ENCODE measurements around the gene TRAK1.

Gene TRAK1

DNA sequence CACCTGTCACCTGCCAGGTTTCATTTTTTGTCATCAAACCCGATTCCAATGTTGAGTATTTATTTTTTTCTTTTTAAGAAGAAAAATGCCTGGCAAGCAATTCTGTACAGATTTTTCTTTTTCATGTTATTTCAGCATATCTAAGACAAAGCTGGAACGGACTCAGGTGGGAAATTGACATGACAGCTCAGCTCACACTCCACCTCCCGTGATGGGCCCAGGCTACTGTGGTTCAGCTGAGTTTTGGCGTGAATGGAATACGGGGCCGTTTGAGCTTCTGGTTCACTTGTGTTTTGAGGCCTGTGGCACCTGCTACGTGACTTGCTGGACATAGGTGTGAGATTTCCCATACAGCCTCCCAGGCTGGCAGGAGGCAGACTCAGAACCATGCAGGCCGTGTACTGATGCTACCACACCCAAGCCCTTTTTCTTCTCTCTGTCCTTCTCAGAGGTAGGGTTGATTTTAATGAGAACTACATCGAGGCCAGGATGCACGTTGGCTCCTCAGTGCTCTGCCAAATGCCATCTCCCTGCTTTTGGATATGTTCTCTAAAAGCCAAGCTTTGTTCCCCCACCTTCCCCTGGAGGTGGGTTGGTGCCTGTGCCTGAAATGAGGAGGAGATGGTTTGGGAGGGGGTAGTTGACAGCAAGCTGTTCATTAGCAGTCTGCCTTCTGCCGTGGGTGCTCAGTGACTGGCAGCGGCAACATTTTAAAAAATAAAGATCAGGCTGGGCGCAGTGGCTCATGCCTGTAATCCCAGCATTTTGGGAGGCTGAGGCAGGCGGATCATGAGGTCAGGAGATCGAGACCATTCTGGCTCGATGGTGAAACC lies 48.7 kb downstream of the TRAK1 start:
- no peak for TF ChIP-seq L3MBTL2 (conservative IDR thresholded peaks at IDR 0.05)
- TF ChIP-seq FOXA1 (IDR thresholded peaks at IDR 0.05): no peak
- TF ChIP-seq TARDBP (IDR thresholded peaks at IDR 0.05): no peak
- TF ChIP-seq SUZ12 (IDR thresholded peaks at IDR 0.05): no peak
- POLR2A ChIA-PET: no interaction called here
- no peak for DNase-seq (ENCODE audit: extremely low spot score)
- CTCF ChIA-PET: no interaction called here

DNA sequence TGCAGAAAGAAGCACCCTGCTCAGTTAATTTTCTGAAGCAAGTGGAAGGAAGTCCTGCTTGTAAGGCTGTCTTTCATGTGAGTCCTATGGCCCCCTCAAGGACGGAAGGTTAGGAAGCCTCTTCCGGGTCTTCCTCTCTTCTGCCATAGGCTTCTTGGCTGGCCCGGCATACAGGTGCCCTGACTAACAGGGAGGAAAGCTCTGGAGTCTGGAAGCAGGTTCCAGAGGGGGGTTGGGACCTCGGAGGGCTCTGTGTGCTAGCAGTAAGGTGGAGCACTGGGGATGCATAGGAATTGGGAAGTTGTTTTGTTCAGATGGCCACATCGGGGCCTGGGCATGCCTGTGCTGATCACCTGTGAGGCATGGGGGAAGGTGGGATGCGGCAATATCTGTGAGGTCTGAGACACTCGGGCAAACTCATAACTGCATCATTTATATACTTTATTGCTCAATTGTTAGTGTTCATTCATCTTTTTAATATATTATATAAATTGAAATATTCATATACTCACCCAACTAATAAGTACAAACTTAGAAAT lies 49.6 kb downstream of the TRAK1 start:
- POLR2A ChIA-PET: no interaction called here
- no peak for DNase-seq (ENCODE audit: extremely low spot score)
- CTCF ChIA-PET: no interaction called here
- no peak for TF ChIP-seq BHLHE40 (IDR thresholded peaks at IDR 0.05; ENCODE audit: borderline replicate concordance)
- TF ChIP-seq TARDBP (IDR thresholded peaks at IDR 0.05): no peak
- no peak for TF ChIP-seq CTBP1 (IDR thresholded peaks at IDR 0.05; ENCODE audit: borderline replicate concordance)
- TF ChIP-seq, protein P1, sequence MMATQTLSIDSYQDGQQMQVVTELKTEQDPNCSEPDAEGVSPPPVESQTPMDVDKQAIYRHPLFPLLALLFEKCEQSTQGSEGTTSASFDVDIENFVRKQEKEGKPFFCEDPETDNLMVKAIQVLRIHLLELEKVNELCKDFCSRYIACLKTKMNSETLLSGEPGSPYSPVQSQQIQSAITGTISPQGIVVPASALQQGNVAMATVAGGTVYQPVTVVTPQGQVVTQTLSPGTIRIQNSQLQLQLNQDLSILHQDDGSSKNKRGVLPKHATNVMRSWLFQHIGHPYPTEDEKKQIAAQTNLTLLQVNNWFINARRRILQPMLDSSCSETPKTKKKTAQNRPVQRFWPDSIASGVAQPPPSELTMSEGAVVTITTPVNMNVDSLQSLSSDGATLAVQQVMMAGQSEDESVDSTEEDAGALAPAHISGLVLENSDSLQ (IDR thresholded peaks at IDR 0.05): no peak
- TF ChIP-seq FOXM1 (IDR thresholded peaks at IDR 0.05; ENCODE audit: borderline replicate concordance): no peak
- no peak for TF ChIP-seq FOXK2 (IDR thresholded peaks at IDR 0.05)
- no peak for TF ChIP-seq SUZ12 (IDR thresholded peaks at IDR 0.05)
- TF ChIP-seq SP1 (IDR thresholded peaks at IDR 0.05): no peak
- no peak for TF ChIP-seq FOXA1 (IDR thresholded peaks at IDR 0.05)
- TF ChIP-seq ELF4 (IDR thresholded peaks at IDR 0.05): no peak
- no peak for TF ChIP-seq ARNT (IDR thresholded peaks at IDR 0.05)

DNA sequence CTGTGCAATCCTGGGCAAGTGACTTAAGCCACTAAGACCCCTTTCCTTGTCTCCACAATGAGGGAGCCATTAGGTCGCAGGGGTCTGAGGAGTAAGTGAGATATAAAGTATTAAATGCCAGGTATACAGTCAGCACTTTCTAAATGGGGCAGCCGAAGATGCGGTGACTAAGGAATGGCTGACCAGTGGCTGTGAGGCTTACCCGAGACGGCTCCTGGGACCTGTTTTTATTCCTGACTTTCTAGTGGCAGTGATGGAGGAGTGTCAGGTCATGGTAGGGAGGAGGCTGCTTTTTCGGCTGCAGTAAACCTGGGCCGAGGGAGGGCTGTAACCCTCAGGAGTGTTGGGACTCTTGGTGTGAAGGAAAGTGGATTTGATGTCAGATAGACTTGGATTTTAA lies 52.3 kb downstream of the TRAK1 start:
- POLR2A ChIA-PET: interaction anchor here (1.5 kb wide), 1 partner anchor 42 kb away, joined by 3 read pairs; no protein-coding TSS in a partner anchor
- CTCF ChIA-PET: interaction anchor here (1.9 kb wide), 1 partner anchor 47 kb away, joined by 6 read pairs; no protein-coding TSS in a partner anchor
- TF ChIP-seq SP1 (IDR thresholded peaks at IDR 0.05): no peak
- no peak for TF ChIP-seq FOXA1 (IDR thresholded peaks at IDR 0.05)
- no peak for TF ChIP-seq TARDBP (IDR thresholded peaks at IDR 0.05)
- TF ChIP-seq FOXK2 (IDR thresholded peaks at IDR 0.05): no peak
- no peak for TF ChIP-seq HDGF (IDR thresholded peaks at IDR 0.05; ENCODE audit: borderline replicate concordance)
- no peak for TF ChIP-seq ZNF384 (IDR thresholded peaks at IDR 0.05)
- TF ChIP-seq, protein P1 (IDR thresholded peaks at IDR 0.05): no peak
- TF ChIP-seq BHLHE40 (IDR thresholded peaks at IDR 0.05; ENCODE audit: borderline replicate concordance): no peak
- TF ChIP-seq CTBP1 (IDR thresholded peaks at IDR 0.05; ENCODE audit: borderline replicate concordance): no peak
- no peak for TF ChIP-seq ELF4 (IDR thresholded peaks at IDR 0.05)
- TF ChIP-seq FOXM1 (IDR thresholded peaks at IDR 0.05; ENCODE audit: borderline replicate concordance): no peak
- no peak for TF ChIP-seq NFRKB (IDR thresholded peaks at IDR 0.05)
- no peak for TF ChIP-seq L3MBTL2 (conservative IDR thresholded peaks at IDR 0.05)
- no peak for TF ChIP-seq ARNT (IDR thresholded peaks at IDR 0.05)
- DNase-seq (ENCODE audit: extremely low spot score): no peak

DNA sequence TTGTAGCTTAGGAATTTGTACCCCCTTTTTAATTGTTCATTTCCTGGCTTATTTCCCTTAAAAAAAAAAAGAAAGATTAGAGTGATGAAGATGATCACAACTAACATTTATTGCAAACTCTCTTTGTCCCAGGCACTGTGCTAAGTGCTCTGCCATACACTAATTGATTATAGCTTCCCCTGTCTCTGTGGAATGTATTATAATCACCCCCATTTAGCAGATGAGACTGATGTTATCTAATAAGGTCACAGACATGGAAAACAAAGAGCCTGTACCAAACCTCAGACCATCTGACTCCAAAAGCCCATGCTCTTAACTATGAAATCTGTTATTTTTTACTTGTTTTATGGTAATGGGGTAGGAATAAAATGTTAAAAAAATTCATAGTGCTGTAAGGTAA lies 53.1 kb downstream of the TRAK1 start:
- no peak for TF ChIP-seq ZNF384 (IDR thresholded peaks at IDR 0.05)
- CTCF ChIA-PET: interaction anchor here (1.9 kb wide), 1 partner anchor 47 kb away, joined by 6 read pairs; no protein-coding TSS in a partner anchor
- POLR2A ChIA-PET: interaction anchor here (1.5 kb wide), 1 partner anchor 41 kb away, joined by 3 read pairs; no protein-coding TSS in a partner anchor
- no peak for DNase-seq (ENCODE audit: extremely low spot score)

DNA sequence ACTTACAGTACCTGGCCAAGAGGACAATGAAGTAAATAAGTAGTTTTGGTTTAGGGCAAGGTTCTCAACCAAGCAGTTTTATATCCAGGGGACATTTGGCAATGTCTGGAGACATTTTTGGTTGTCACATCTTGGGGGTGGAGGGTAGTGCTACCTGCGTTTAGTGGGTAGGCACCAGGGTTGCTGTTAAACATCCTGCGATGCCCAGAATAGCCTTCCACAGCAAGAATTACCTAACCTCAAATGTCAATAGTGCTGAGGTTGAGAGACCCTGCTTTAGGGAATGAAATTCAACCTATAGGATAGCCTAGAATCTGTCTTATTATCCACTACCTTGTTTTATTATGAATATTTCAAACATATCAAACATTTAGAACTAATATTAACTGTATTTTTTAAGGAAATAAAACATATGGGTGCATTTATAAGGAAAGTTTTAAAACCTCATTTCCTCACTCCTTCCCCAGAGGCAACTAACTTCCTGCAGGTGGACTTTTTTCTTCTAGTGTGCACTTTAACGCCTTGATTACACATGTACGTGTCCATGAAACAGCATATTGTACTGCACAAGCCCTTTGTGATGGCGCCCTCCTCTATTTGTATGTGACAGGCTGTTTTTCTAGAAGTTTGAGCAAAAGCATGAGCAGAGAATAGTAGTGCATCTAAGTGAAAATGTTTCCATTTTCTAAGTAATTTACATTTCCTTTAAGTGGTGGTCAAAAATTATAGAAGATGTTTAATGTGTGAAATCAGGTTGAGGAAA lies 57.1 kb downstream of the TRAK1 start:
- TF ChIP-seq FOXM1 (IDR thresholded peaks at IDR 0.05; ENCODE audit: borderline replicate concordance): no peak
- POLR2A ChIA-PET: no interaction called here
- CTCF ChIA-PET: no interaction called here
- DNase-seq (ENCODE audit: extremely low spot score): no peak

DNA sequence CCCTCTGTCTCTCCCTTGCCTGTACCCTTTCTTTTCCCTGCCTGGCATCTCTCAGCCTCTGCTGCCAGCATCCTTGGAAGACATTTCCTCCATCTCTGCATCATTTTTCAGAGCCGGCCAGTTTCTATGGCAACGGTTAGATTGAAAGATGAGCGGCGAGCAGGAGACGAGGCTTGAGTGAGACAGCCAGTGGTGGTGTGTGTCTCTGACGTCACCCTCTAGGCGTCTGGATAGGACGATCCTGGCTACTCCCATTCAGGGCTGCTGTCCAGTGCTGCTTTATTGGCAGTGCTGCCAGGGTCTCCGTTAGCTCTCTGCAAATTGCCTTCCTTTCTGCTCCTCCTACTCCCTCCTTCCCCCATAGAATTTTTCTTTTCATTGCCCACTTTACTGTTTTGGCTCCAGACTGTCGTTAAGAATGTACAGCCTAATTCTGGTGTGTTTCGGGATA lies 57.9 kb downstream of the TRAK1 start:
- TF ChIP-seq LEF1 (IDR thresholded peaks at IDR 0.05; ENCODE audit: borderline replicate concordance) (no peak), CTBP1 (IDR thresholded peaks at IDR 0.05; ENCODE audit: borderline replicate concordance) (no peak), L3MBTL2 (conservative IDR thresholded peaks at IDR 0.05) (no peak), ELF4 (IDR thresholded peaks at IDR 0.05) (no peak), BHLHE40 (IDR thresholded peaks at IDR 0.05; ENCODE audit: borderline replicate concordance) (no peak), ZNF384 (IDR thresholded peaks at IDR 0.05) (no peak), SP1 (IDR thresholded peaks at IDR 0.05) (no peak)
- POLR2A ChIA-PET: no interaction called here
- CTCF ChIA-PET: no interaction called here
- peak; percentile 41 for DNase-seq (ENCODE audit: extremely low spot score)

DNA sequence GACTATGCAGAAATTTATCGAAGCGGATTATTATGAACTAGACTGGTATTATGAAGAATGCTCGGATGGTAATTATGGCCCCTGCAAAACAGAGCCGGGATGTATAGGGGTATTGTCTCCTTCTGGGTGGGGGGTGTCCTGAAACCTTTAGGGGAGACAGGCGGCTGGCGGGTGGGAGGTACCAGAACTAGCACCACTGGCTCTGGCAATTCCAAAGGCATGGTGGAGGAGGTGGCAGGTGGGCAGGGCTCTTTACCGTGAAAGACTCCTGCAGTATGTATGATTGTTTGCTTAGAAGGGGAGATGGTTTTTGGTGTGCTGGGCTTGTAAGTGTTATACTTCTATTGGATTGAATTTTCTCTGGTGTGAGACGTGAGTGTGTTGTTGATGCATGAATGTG lies 58.4 kb downstream of the TRAK1 start:
- TF ChIP-seq HDGF (IDR thresholded peaks at IDR 0.05; ENCODE audit: borderline replicate concordance): no peak
- no peak for TF ChIP-seq LEF1 (IDR thresholded peaks at IDR 0.05; ENCODE audit: borderline replicate concordance)
- TF ChIP-seq ELF4 (IDR thresholded peaks at IDR 0.05): no peak
- TF ChIP-seq CTBP1 (IDR thresholded peaks at IDR 0.05; ENCODE audit: borderline replicate concordance): no peak
- TF ChIP-seq ZNF384 (IDR thresholded peaks at IDR 0.05): no peak
- TF ChIP-seq BHLHE40 (IDR thresholded peaks at IDR 0.05; ENCODE audit: borderline replicate concordance): no peak
- TF ChIP-seq TARDBP (IDR thresholded peaks at IDR 0.05): no peak
- TF ChIP-seq SP1 (IDR thresholded peaks at IDR 0.05): no peak
- no peak for TF ChIP-seq FOXK2 (IDR thresholded peaks at IDR 0.05)
- TF ChIP-seq, protein P1 (IDR thresholded peaks at IDR 0.05): no peak
- TF ChIP-seq ARNT (IDR thresholded peaks at IDR 0.05): no peak
- TF ChIP-seq L3MBTL2 (conservative IDR thresholded peaks at IDR 0.05): no peak
- no peak for TF ChIP-seq FOXA1 (IDR thresholded peaks at IDR 0.05)
- TF ChIP-seq FOXM1 (IDR thresholded peaks at IDR 0.05; ENCODE audit: borderline replicate concordance): no peak
- no peak for TF ChIP-seq SUZ12 (IDR thresholded peaks at IDR 0.05)
- no peak for TF ChIP-seq NFRKB (IDR thresholded peaks at IDR 0.05)
- ChIA-PET POLR2A (no interaction called here), CTCF (no interaction called here)
- no peak for DNase-seq (ENCODE audit: extremely low spot score)

Measured in HEK293T (cell line).